WTC11 (cell line): Measurements from ENCODE around the gene PREX1. TPM values are rescaled to one million over a fixed set of nuclear protein-coding genes. Genes with fewer than 3 reads are reported as not detected.

Source experiments
- ATAC-seq: fragments of 200-7000 bp; cut with Tn5 transposase; 2 replicates; pipeline ENCODE4 v1.10.0; 2021; ENCODE audit warnings: mild to moderate bottlenecking, moderate library complexity
- CTCF ChIA-PET: fragments of 300-600 bp; sonication (Branson Sonifier 250); formaldehyde crosslinking; loops from one replicate; lab custom pipeline; 2021; ENCODE audit warnings: antibody characterized with exemption; lab: Charles Lee
- POLR2A ChIA-PET: fragments of 350-600 bp; sonication (Branson Sonifier 250); formaldehyde crosslinking; loops from one replicate; lab custom pipeline; 2021; ENCODE audit warnings: antibody characterized with exemption; lab: Charles Lee
- DNase-seq: peaks from one replicate; pipeline ENCODE4 v3.0.0; 2021; ENCODE audit warnings: low spot score
- H3K27ac Mint-ChIP-seq: 2 replicates; pipeline ENCODE4 v1.8.0; 2021; ENCODE audit warnings: mixed read lengths
- H3K27me3 Mint-ChIP-seq: 2 replicates; pipeline ENCODE4 v1.8.0; 2021; ENCODE audit warnings: low read depth, mild to moderate bottlenecking, moderate library complexity, mixed read lengths
- H3K36me3 Mint-ChIP-seq: 2 replicates; pipeline ENCODE4 v1.8.0; 2021; ENCODE audit warnings: mixed read lengths
- H3K4me1 Mint-ChIP-seq: 2 replicates; pipeline ENCODE4 v1.8.0; 2022; ENCODE audit warnings: mixed read lengths
- H3K4me3 Mint-ChIP-seq: 2 replicates; pipeline ENCODE4 v1.8.0; 2021; ENCODE audit warnings: mild to moderate bottlenecking, moderate library complexity, mixed read lengths
- H3K9me3 Mint-ChIP-seq: 2 replicates; pipeline ENCODE4 v1.8.0; 2021; ENCODE audit warnings: mixed read lengths
- ATF1 ChIP-seq: sonication (generic); formaldehyde crosslinking; IDR thresholded peaks from 2 replicates; pipeline ENCODE4 v1.8.1; 2023; ENCODE audit warnings: mild to moderate bottlenecking, moderate library complexity, missing genetic modification reagents
- ATF2 ChIP-seq: sonication (generic); formaldehyde crosslinking; IDR thresholded peaks from 2 replicates; pipeline ENCODE4 v1.8.1; 2022; ENCODE audit warnings: low read depth, missing genetic modification reagents, borderline replicate concordance
- ATF3 ChIP-seq: sonication (generic); formaldehyde crosslinking; conservative IDR thresholded peaks from 2 replicates; pipeline ENCODE4 v1.8.1; 2022; ENCODE audit warnings: mild to moderate bottlenecking, missing genetic modification reagents
- ATF6 ChIP-seq: sonication (generic); formaldehyde crosslinking; IDR thresholded peaks from 2 replicates; pipeline ENCODE4 v1.8.1; 2023; ENCODE audit warnings: mild to moderate bottlenecking, missing genetic modification reagents
- CREM ChIP-seq: sonication (generic); formaldehyde crosslinking; IDR thresholded peaks from 2 replicates; pipeline ENCODE4 v1.8.1; 2022; ENCODE audit warnings: mild to moderate bottlenecking, missing genetic modification reagents, moderate library complexity
- ELF4 ChIP-seq: sonication (generic); formaldehyde crosslinking; IDR thresholded peaks from 2 replicates; pipeline ENCODE4 v1.8.1; 2022; ENCODE audit warnings: low read depth, mild to moderate bottlenecking, moderate library complexity, missing genetic modification reagents
- EMX1 ChIP-seq: fragments of 250-450 bp; sonication (Bioruptor Pico); IDR thresholded peaks from 2 replicates; pipeline ENCODE4 v1.8.0; 2021; ENCODE audit warnings: mild to moderate bottlenecking
- KAT7 ChIP-seq: sonication (generic); formaldehyde crosslinking; IDR thresholded peaks from 2 replicates; pipeline ENCODE4 v1.8.1; 2023; ENCODE audit warnings: missing genetic modification reagents, mild to moderate bottlenecking, borderline replicate concordance
- NFATC4 ChIP-seq: fragments of 250-450 bp; sonication (Bioruptor Pico); IDR thresholded peaks from 2 replicates; pipeline ENCODE4 v1.9.0; 2021; ENCODE audit warnings: mild to moderate bottlenecking
- NFYB ChIP-seq: sonication (generic); formaldehyde crosslinking; conservative IDR thresholded peaks from 2 replicates; pipeline ENCODE4 v1.8.0; 2022; ENCODE audit warnings: low read depth, missing genetic modification reagents
- OVOL2 ChIP-seq: fragments of 250-450 bp; sonication (Bioruptor Pico); IDR thresholded peaks from 2 replicates; pipeline ENCODE4 v1.9.0; 2021; ENCODE audit warnings: mild to moderate bottlenecking, borderline replicate concordance
- PRDM15 ChIP-seq: sonication (generic); formaldehyde crosslinking; IDR thresholded peaks from 2 replicates; pipeline ENCODE4 v1.8.0; 2022; ENCODE audit warnings: missing genetic modification reagents
- PRRX2 ChIP-seq: fragments of 250-450 bp; sonication (Bioruptor Pico); IDR thresholded peaks from 2 replicates; pipeline ENCODE4 v1.8.0; 2021; ENCODE audit warnings: mild to moderate bottlenecking
- RELA ChIP-seq: sonication (generic); formaldehyde crosslinking; IDR thresholded peaks from 2 replicates; pipeline ENCODE4 v1.8.1; 2022; ENCODE audit warnings: missing genetic modification reagents, mild to moderate bottlenecking, borderline replicate concordance
- STAT6 ChIP-seq: sonication (generic); formaldehyde crosslinking; conservative IDR thresholded peaks from 2 replicates; pipeline ENCODE4 v1.8.1; 2023; ENCODE audit warnings: mild to moderate bottlenecking, low read depth, missing genetic modification reagents, moderate library complexity
- TCF7 ChIP-seq: sonication (generic); formaldehyde crosslinking; IDR thresholded peaks from 2 replicates; pipeline ENCODE4 v1.8.0; 2022; ENCODE audit warnings: mild to moderate bottlenecking, low read depth, missing genetic modification reagents, moderate library complexity
- USF2 ChIP-seq: sonication (generic); formaldehyde crosslinking; IDR thresholded peaks from 2 replicates; pipeline ENCODE4 v1.8.1; 2023; ENCODE audit warnings: mild to moderate bottlenecking, missing genetic modification reagents, moderate library complexity
- ZNF138 ChIP-seq: sonication (generic); formaldehyde crosslinking; conservative IDR thresholded peaks from 2 replicates; pipeline ENCODE4 v1.8.1; 2022; ENCODE audit warnings: mild to moderate bottlenecking, moderate library complexity, missing genetic modification reagents
- ZNF263 ChIP-seq: sonication (generic); formaldehyde crosslinking; IDR thresholded peaks from 2 replicates; pipeline ENCODE4 v1.8.1; 2022; ENCODE audit warnings: low read depth, mild to moderate bottlenecking, moderate library complexity, missing genetic modification reagents
- ZNF416 ChIP-seq: fragments of 250-450 bp; sonication (Bioruptor Pico); IDR thresholded peaks from 2 replicates; pipeline ENCODE4 v1.9.0; 2021; ENCODE audit warnings: mild to moderate bottlenecking, inconsistent platforms
- total RNA-seq: library from RNA; stranded (reverse); gene quantifications from 3 replicates; pipeline ENCODE4 v1.2.3, GENCODE V29; 2021

The PREX1 gene
- total RNA-seq, 1 experiment from 2014 or later = 17.3 TPM

- peaks cover 7% of the 10 kb centered on the region for H3K4me1 Mint-ChIP-seq
- H3K27me3 Mint-ChIP-seq = no peaks in the 10 kb centered on the region
- CTCF ChIA-PET = no interaction called here
- H3K27ac Mint-ChIP-seq = no peak overlapping the region
- peaks cover 4% of the 10 kb centered on the region for H3K9me3 Mint-ChIP-seq
- TF ChIP-seq ATF2 (CRISPR knock-in tag) = no peak
- TF ChIP-seq EMX1 = no peak
- H3K36me3 Mint-ChIP-seq = no peaks in the 10 kb centered on the region
- no peak for ATAC-seq
- H3K4me3 Mint-ChIP-seq = no peak overlapping the region
- POLR2A ChIA-PET = no interaction called here
- no peak for DNase-seq
Measured at GRCh38 chr20:48852609-48853008, 24.8 kb upstream of the PREX1 start.

- no peak for TF ChIP-seq NFYB
- TF ChIP-seq NFATC4 (CRISPR knock-in tag) = no peak
- no peak for TF ChIP-seq ZNF263 (CRISPR knock-in tag)
- no peak for TF ChIP-seq STAT6 (CRISPR knock-in tag)
- TF ChIP-seq ZNF416 (CRISPR knock-in tag) = no peak
- TF ChIP-seq USF2 (CRISPR knock-in tag) = no peak
- no peak for TF ChIP-seq CREM
- TF ChIP-seq ATF3 = no peak
- TF ChIP-seq RELA (CRISPR knock-in tag) = no peak
- no peak for TF ChIP-seq ZNF138 (CRISPR knock-in tag)
- no peak for TF ChIP-seq ELF4
- no peak for TF ChIP-seq ATF2 (CRISPR knock-in tag)
- DNase-seq (no peak), ATAC-seq (no peak)
- peaks cover 13% of the 10 kb centered on the region for H3K4me1 Mint-ChIP-seq
- no peaks in the 10 kb centered on the region for H3K36me3 Mint-ChIP-seq
- no peak overlapping the region for H3K4me3 Mint-ChIP-seq
- no peak overlapping the region for H3K27ac Mint-ChIP-seq
- POLR2A ChIA-PET = no interaction called here
- peaks cover 4% of the 10 kb centered on the region for H3K9me3 Mint-ChIP-seq
- CTCF ChIA-PET = no interaction called here
- no peaks in the 10 kb centered on the region for H3K27me3 Mint-ChIP-seq
Measured at GRCh38 chr20:48851579-48851978, 23.8 kb upstream of the PREX1 start.

- ATAC-seq (no peak), DNase-seq (no peak)
- POLR2A ChIA-PET = no interaction called here
- Mint-ChIP-seq H3K36me3 (no peaks in the 10 kb centered on the region), H3K4me1 (peaks cover 19% of the 10 kb centered on the region), H3K27ac (no peak overlapping the region), H3K9me3 (peaks cover 4% of the 10 kb centered on the region), H3K27me3 (no peaks in the 10 kb centered on the region), H3K4me3 (no peak overlapping the region)
- CTCF ChIA-PET = interaction anchor here (2.0 kb wide), 1 partner anchor 194 kb away, joined by 15 read pairs; no protein-coding TSS in a partner anchor
- TF ChIP-seq PRDM15 (CRISPR knock-in tag) = no peak
- TF ChIP-seq KAT7 (CRISPR knock-in tag) = no peak
- TF ChIP-seq EMX1 = no peak
- TF ChIP-seq ATF1 (CRISPR knock-in tag) = no peak
- no peak for TF ChIP-seq ATF6 (CRISPR knock-in tag)
- TF ChIP-seq RELA (CRISPR knock-in tag) = no peak
- TF ChIP-seq PRRX2 = no peak
- TF ChIP-seq TCF7 = no peak
- TF ChIP-seq OVOL2 (CRISPR knock-in tag) = no peak
Measured at GRCh38 chr20:48850977-48851299, 23.1 kb upstream of the PREX1 start.
